ENCODE results near the gene NLGN4Y. TPM values are rescaled to one million over a fixed set of nuclear protein-coding genes. Genes with fewer than 3 reads are reported as not detected.

Gene NLGN4Y
- total RNA-seq, 1 experiment from 2014 or later = not detected

GRCh38 chrY:14793674-14794073, 269.3 kb downstream of the NLGN4Y start:
- no peaks in the 10 kb centered on the region for H3K27me3 ChIP-seq (ENCODE audit: control insufficient read depth, insufficient read depth, low read length)
- in situ Hi-C loops (cut with HindIII; ENCODE audit: low pct_unique_long_range_greater_than_20kb, low sequenced_read_pairs) = no loop called here
- intact Hi-C loops (cut with micrococcal nuclease; ENCODE audit: unreplicated experiment) = no loop called here
- DNase-seq (ENCODE audit: low read depth, low spot score) (no peak), ATAC-seq (no peak)
- TF ChIP-seq TCF7L2 (IDR thresholded peaks at IDR 0.05; ENCODE audit: low read depth, low read length) (no peak), SIN3A (IDR thresholded peaks at IDR 0.05; ENCODE audit: borderline replicate concordance, insufficient read depth, low read depth, low read length) (no peak), CTCF (IDR thresholded peaks at IDR 0.05) (no peak), POLR2AphosphoS5 (IDR thresholded peaks at IDR 0.05; ENCODE audit: low read depth, low read length) (no peak), REST (IDR thresholded peaks at IDR 0.05; ENCODE audit: insufficient read depth in 1 of 2, low read depth in 2 of 2, low read length in 1 of 2) (no peak)
- no peak overlapping the region for H3K4me3 ChIP-seq (ENCODE audit: low read depth in 2 of 2, low read length in 2 of 2)
- no TSS peak for BruUV-seq (replicated peaks)
- H3K4me1 ChIP-seq (ENCODE audit: control insufficient read depth, insufficient read depth, low read length) = no peaks in the 10 kb centered on the region
- no peaks in the 10 kb centered on the region for H3K36me3 ChIP-seq (ENCODE audit: control insufficient read depth, insufficient read depth, low read length)
- H3K9me3 ChIP-seq (ENCODE audit: control insufficient read depth, insufficient read depth, low read depth, low read length) = no peaks in the 10 kb centered on the region
- ChIA-PET CTCF (no interaction called here), POLR2A (no interaction called here)
- no peak overlapping the region for H3K27ac ChIP-seq (ENCODE audit: low read length)

GRCh38 chrY:14798010-14798409, 273.7 kb downstream of the NLGN4Y start:
- no peak for DNase-seq (ENCODE audit: low read depth, low spot score)
- intact Hi-C loops (cut with micrococcal nuclease; ENCODE audit: unreplicated experiment) (no loop called here), in situ Hi-C loops (cut with HindIII; ENCODE audit: low pct_unique_long_range_greater_than_20kb, low sequenced_read_pairs) (no loop called here)
- no peak for TF ChIP-seq TCF7L2 (IDR thresholded peaks at IDR 0.05; ENCODE audit: low read depth, low read length)
- TF ChIP-seq POLR2AphosphoS5 (IDR thresholded peaks at IDR 0.05; ENCODE audit: low read depth, low read length) = no peak
- no peak for TF ChIP-seq CTCF (IDR thresholded peaks at IDR 0.05)
- TF ChIP-seq REST (IDR thresholded peaks at IDR 0.05; ENCODE audit: insufficient read depth in 1 of 2, low read depth in 2 of 2, low read length in 1 of 2) = no peak
- H3K27me3 ChIP-seq (ENCODE audit: control insufficient read depth, insufficient read depth, low read length) = no peaks in the 10 kb centered on the region
- POLR2A ChIA-PET = no interaction called here
- no peaks in the 10 kb centered on the region for H3K4me1 ChIP-seq (ENCODE audit: control insufficient read depth, insufficient read depth, low read length)
- CTCF ChIA-PET = no interaction called here
- no peak for ATAC-seq
- H3K9me3 ChIP-seq (ENCODE audit: control insufficient read depth, insufficient read depth, low read depth, low read length) = no peaks in the 10 kb centered on the region
- H3K27ac ChIP-seq (ENCODE audit: low read length) = no peak overlapping the region
- H3K36me3 ChIP-seq (ENCODE audit: control insufficient read depth, insufficient read depth, low read length) = no peaks in the 10 kb centered on the region
- BruUV-seq (replicated peaks) = no TSS peak
- H3K4me3 ChIP-seq (ENCODE audit: low read depth in 2 of 2, low read length in 2 of 2) = no peak overlapping the region
